ENCODE measurements around the gene DERA. TPM values are rescaled to one million over a fixed set of nuclear protein-coding genes. Genes with fewer than 3 reads are reported as not detected.
A peak's percentile ranks its signal among the peaks of the same experiment; 100 is the strongest.

DERA gene
- total and polyA plus RNA-seq, 2 of the 8 experiments (the other 6 are each of a cell fraction or from before 2014, with no cell fraction given): 13.1 to 17.1 TPM

GRCh38 chr12:15880721-15881120, 30.4 kb upstream of the DERA start:
- Histone ChIP-seq H3K79me1 (ENCODE audit: low read depth, low read length) (no peaks in the 10 kb centered on the region), H3K56ac (replicated peaks; ENCODE audit: insufficient read length, low read depth, low read length) (no peak overlapping the region), H2BK15ac (ENCODE audit: low read length) (no peak overlapping the region), H2BK20ac (ENCODE audit: low read length) (no peak overlapping the region), H3K23ac (ENCODE audit: insufficient read length) (no peak overlapping the region), H3K27ac (ENCODE audit: low read depth, low read length) (no peak overlapping the region), H2BK120ac (replicated peaks; ENCODE audit: low read depth, low read length) (no peak overlapping the region), H4K20me1 (replicated peaks in 1 of 2; ENCODE audit: control insufficient read depth in 1 of 2, insufficient read depth in 2 of 2, low read length in 2 of 2) (peaks cover 4 to 6% of the 10 kb centered on the region in 2 experiments), H3K14ac (ENCODE audit: insufficient read length) (no peak overlapping the region), H2AFZ (ENCODE audit: low read length) (0 out of 2 replicates have a peak overlapping the region, but pooled peaks have one; percentile 41), H3K23me2 (ENCODE audit: low read depth, low read length) (0 out of 2 replicates have a peak, but pooled peaks cover 2% of the 10 kb centered on the region), H3K4me2 (ENCODE audit: insufficient read depth in 1 of 2, low read depth in 2 of 2, low read length in 2 of 2) (no peak overlapping the region), H4K5ac (ENCODE audit: insufficient read length, low read depth, low read length) (no peak overlapping the region), H3K9me3 (ENCODE audit: insufficient read depth in 2 of 2, low read depth in 1 of 2, low read length in 1 of 2) (no peaks in the 10 kb centered on the region), H3K4ac (replicated peaks; ENCODE audit: insufficient read length, low read depth, low read length) (no peak overlapping the region), H2BK5ac (ENCODE audit: low read depth, low read length) (no peak overlapping the region), H3K9ac (replicated peaks in 1 of 4; ENCODE audit: extremely low read depth in 1 of 4, low read depth in 3 of 4, low read length in 3 of 4) (no peak overlapping the region), H3K36me3 (ENCODE audit: control insufficient read depth in 2 of 4, insufficient read depth in 4 of 4, low read length in 3 of 4) (peaks cover 0 to 18% (median 1%) of the 10 kb centered on the region in 4 experiments; a peak in 1 of 8 replicates), H2AK5ac (ENCODE audit: low read depth, low read length) (no peak overlapping the region), H3K27me3 (replicated peaks in 1 of 4; ENCODE audit: control insufficient read depth in 3 of 4, extremely low read depth in 1 of 4, insufficient read depth in 3 of 4, low read length in 3 of 4) (no peaks in the 10 kb centered on the region), H4K91ac (replicated peaks; ENCODE audit: insufficient read length, low read length) (no peak overlapping the region), H3K4me1 (replicated peaks in 1 of 4; ENCODE audit: control insufficient read depth in 3 of 4, insufficient read depth in 4 of 4, low read length in 3 of 4) (peaks cover 0 to 4% (median 2%) of the 10 kb centered on the region in 4 experiments; a peak in 2 of 7 replicates), H3K18ac (ENCODE audit: extremely low read depth, low read length) (no peak overlapping the region), H4K8ac (ENCODE audit: extremely low read depth, insufficient read depth, low read length) (no peak overlapping the region), H3K79me2 (ENCODE audit: control insufficient read depth in 1 of 2, insufficient read depth in 2 of 2, low read length in 2 of 2) (peaks cover 23 to 32% of the 10 kb centered on the region in 2 experiments), H3K4me3 (ENCODE audit: extremely low read depth in 1 of 4, insufficient read depth in 2 of 4, low read depth in 3 of 4, low read length in 4 of 4) (peak overlapping the region in 1 of 4 experiments; percentile 79; a peak in 1 of 8 replicates), H2BK12ac (ENCODE audit: low read depth, low read length) (no peak overlapping the region)
- TF ChIP-seq BCL11A (IDR thresholded peaks at IDR 0.05; ENCODE audit: low read depth in 2 of 2, low read length in 2 of 2) (no peak), YY1 (IDR thresholded peaks at IDR 0.05; ENCODE audit: low read depth, low read length) (no peak), TBP (IDR thresholded peaks at IDR 0.05; ENCODE audit: low read depth, low read length) (no peak), SIRT6 (IDR thresholded peaks at IDR 0.05; ENCODE audit: low read length) (no peak), ATF3 (IDR thresholded peaks at IDR 0.05; ENCODE audit: insufficient read depth, low read depth, low read length) (no peak), NRF1 (IDR thresholded peaks at IDR 0.05; ENCODE audit: low read depth, low read length) (no peak), BRCA1 (IDR thresholded peaks at IDR 0.05; ENCODE audit: low read depth, low read length) (no peak)
- ChIA-PET CTCF (ENCODE audit: partially characterized antibody) (no interaction called here), POLR2A (ENCODE audit: partially characterized antibody) (no interaction called here)
- 85% methylated on average over 3 of the region's 3 CpGs; no CpG with 5 or more reads in 1 of the 2 experiments for WGBS, 2 experiments (ENCODE audit: extremely low coverage in 1 of 2, insufficient coverage in 1 of 2, insufficient read length in 1 of 2, insufficient replicate concordance in 2 of 2, low coverage in 1 of 2, low lambda C conversion rate in 2 of 2, missing lambda C conversion rate in 1 of 2)
- no peak for DNase-seq (ENCODE audit: low read depth in 1 of 2, low spot score in 2 of 2)
- FAIRE-seq: no peak
